Fibroblast of upper back skin (primary cell): ENCODE data around the gene FLRT2.

Experiments used
- DNase-seq: peaks from one replicate; pipeline ENCODE4 v3.0.0-alpha.2; 2013

The FLRT2 gene

GRCh38 chr14:85675957-85676356 lies 146.0 kb downstream of the FLRT2 start:
- peak; percentile 14 for DNase-seq

DNA sequence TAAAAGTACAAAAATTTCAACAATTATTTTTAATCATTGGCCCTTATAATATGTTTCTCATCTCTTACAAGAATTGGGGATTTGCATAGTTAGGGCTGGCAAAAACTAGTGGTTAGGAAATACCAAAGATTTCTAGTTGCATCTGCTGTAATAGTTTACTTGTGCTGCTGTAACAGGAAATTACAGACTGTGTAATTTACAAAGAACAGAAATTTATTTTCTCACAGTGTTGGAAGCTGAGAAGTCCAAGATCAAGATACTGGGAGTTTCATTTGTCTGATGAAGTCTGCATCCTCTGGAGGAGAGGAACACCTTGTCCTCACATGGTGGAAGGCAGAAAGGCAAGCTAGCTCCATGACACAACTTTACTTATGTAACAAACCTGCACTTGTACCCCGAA lies 157.0 kb downstream of the FLRT2 start:
- DNase-seq = peak; percentile 4

DNA sequence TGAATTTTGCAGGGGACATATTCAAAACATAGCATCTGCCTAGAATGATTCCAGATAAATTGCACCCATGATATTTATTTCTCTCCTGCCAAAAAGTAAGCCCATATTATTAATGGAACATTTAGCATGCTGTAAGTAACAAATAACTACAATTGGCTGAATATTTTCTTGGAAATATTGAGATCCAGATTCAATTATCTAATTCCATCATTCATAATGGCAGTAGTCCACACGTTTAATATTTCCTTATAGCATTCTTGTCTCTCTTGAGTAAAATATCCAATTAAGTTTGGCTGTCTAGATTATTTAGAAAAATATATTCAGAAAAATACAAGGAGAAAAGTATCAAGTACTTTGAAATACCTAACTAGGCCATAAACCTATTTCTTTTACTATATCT lies 157.5 kb downstream of the FLRT2 start:
- DNase-seq = no peak

DNA sequence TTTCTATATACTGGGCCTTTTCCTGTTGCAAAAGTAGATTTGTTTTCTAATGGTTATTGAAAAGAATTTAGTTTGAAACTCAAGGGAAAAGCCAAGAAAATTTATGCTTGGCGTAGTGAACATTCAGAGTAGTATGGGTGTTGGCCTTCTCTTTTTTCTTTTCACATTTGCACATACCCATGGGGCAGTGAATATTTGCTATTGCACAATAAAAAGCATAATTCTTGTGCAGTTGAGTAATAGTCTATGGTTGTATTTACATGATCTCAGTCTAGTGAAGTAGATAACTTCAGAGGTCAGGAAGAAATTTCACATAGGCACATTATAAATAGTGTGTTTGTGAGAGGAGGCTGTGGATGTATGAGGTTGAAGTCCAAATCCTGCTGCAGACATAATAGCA lies 158.1 kb downstream of the FLRT2 start:
- DNase-seq = peak; percentile 76

DNA sequence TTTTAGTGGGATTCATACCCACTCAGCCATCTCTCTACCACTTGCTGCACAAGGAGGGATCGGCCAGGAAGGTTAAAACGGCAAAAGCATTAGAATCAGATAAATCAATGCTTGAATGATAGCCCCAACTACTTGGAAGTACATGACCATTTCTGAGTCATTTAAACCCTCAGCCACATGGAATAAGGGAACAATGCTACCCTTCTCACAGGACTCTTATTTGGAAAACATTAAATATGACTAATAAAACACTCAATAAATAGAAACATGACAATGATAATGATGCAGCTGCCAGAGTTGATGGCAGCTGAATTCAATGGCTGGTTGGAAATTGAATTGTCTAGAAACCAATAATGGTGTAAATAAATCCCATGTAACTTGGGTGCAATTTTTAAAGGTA lies 165.4 kb downstream of the FLRT2 start:
- no peak for DNase-seq

DNA sequence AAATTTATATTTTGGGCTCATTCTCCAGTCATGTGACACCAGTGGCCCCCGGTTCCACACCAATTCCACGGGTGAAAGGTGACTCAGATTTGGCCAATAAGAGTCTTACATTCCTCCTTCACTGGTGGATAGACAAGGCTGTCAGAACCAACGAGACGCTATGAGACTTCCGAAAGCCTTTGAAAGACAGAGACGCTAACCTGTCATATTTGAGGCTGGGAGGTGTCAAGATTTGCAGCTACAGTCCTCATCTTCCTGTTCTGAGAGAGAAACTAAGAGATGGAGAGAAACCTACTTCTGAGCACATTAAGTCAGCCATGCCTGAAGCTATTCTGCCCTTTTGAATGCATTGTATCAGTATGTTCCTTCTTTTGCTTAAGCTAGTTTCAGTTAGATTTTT lies 171.2 kb downstream of the FLRT2 start:
- DNase-seq = no peak

DNA sequence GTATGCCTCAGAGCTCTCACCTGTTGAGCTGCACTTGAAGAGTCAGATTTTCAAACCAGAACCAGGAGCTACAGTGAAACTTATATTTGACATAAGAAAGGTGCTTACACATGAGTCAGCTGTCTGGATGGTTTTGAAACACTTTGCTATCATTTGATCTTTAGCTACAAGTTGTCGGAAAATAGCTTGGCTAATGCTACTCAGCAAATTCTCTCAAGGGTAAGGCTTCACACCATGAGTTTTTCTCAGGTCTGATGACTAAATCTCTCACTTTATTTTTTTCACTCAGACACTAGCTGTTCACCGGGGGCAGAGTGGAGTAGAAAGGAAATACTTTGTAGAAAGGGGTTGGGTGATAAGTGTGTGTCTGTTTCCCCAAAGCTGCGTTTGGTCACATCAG lies 171.8 kb downstream of the FLRT2 start:
- DNase-seq = peak; percentile 39

- peak; percentile 17 for DNase-seq
These were observed 172.2 kb downstream of the FLRT2 start for GRCh38 chr14:85702191-85702590.

- peak; percentile 79 for DNase-seq
These were observed 173.1 kb downstream of the FLRT2 start for GRCh38 chr14:85702997-85703396.
